Endothelial cell of coronary artery (primary cell): ENCODE measurements around the gene PF4V1. TPM values are rescaled to one million over a fixed set of nuclear protein-coding genes. Genes with fewer than 3 reads are reported as not detected.

Source experiments
- total RNA-seq: library from RNA; depleted of rRNA; stranded (reverse); fragments of >200 nt; gene quantifications from 2 replicates; pipeline ENCODE4 v1.2.3, GENCODE V29; 2014

Gene PF4V1
- not detected in 2 replicates for total RNA-seq

DNA sequence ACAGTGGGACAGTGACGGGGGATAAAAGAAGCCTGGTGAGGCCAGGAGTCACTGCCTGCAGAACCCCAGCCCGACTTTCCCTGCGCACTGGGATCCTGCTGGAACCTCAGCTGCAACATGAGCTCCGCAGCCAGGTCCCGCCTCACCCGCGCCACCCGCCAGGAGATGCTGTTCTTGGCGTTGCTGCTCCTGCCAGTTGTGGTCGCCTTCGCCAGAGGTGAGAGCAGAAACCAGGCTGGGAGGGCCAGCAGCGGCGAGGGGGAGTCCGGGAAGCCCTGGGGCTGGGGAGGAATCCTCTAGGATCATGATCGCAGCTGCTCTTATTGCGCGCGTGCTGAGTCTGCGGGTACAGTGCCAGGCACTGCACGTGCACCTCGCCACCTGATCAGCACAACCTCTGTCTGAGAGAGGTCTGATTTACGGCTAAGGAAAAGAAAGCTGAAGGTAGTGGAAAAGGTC, at the start of gene PF4V1:
PF4V1 (plus strand) TSS at position 51 of the 459 bp plus-strand sequence; CDS start at position 118, 67 bp downstream.

GRCh38 chr4:73836373-73837279, 16.5 kb upstream of the PF4V1 start, which contains the start of gene CXCL6:
CXCL6 (plus strand) TSS chr4:73836678; CDS start chr4:73836751, 73 bp downstream.

DNA sequence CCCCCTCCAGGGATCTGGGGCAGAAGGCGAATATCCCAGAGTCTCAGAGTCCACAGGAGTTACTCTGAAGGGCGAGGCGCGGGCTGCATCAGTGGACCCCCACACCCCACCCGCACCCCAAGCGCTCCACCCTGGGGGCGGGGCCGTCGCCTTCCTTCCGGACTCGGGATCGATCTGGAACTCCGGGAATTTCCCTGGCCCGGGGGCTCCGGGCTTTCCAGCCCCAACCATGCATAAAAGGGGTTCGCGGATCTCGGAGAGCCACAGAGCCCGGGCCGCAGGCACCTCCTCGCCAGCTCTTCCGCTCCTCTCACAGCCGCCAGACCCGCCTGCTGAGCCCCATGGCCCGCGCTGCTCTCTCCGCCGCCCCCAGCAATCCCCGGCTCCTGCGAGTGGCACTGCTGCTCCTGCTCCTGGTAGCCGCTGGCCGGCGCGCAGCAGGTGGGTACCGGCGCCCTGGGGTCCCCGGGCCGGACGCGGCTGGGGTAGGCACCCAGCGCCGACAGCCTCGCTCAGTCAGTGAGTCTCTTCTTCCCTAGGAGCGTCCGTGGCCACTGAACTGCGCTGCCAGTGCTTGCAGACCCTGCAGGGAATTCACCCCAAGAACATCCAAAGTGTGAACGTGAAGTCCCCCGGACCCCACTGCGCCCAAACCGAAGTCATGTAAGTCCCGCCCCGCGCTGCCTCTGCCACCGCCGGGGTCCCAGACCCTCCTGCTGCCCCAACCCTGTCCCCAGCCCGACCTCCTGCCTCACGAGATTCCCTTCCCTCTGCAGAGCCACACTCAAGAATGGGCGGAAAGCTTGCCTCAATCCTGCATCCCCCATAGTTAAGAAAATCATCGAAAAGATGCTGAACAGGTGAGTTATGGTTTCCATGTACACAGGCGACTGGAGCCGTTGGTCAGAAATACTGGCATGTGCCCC, 16.3 kb downstream of the PF4V1 start, which contains the start of gene CXCL1:
CXCL1 (plus strand) TSS at position 264 of the 926 bp plus-strand sequence; CDS start at position 342, 78 bp downstream.

Other genes with a start within 250 kb of the PF4V1 start
- gene RASSF6, start 232.9 kb upstream of the PF4V1 start, total RNA-seq, result not detected in 2 replicates
- 97.9 and 130 TPM in 2 replicates for gene CXCL8, start 112.7 kb upstream of the PF4V1 start, total RNA-seq
- 1.2 and 1.3 TPM in 2 replicates for gene CXCL6, start 16.6 kb upstream of the PF4V1 start, total RNA-seq
- 19.2 and 33.4 TPM in 2 replicates for gene CXCL1, start 16.1 kb downstream of the PF4V1 start, total RNA-seq
- gene PF4, start 128.7 kb downstream of the PF4V1 start, total RNA-seq, result not detected in 2 replicates
- not detected in 2 replicates for gene PPBP, start 134.9 kb downstream of the PF4V1 start, total RNA-seq
- gene CXCL5, start 145.4 kb downstream of the PF4V1 start, total RNA-seq, result 0.09 and 0.19 TPM in 2 replicates
- 0.54 and 0.94 TPM in 2 replicates for gene CXCL3, start 185.4 kb downstream of the PF4V1 start, total RNA-seq
- gene CXCL2, start 245.9 kb downstream of the PF4V1 start, total RNA-seq, result 3.1 and 11.4 TPM in 2 replicates